ENCODE measurements around the gene JMJD1C.
A peak's percentile ranks its signal among the peaks of the same experiment; 100 is the strongest.
"Not testable (repeated sequence)": the region's sequence is repeated elsewhere in the genome, so short reads cannot be mapped to it uniquely, and the experiment has no call there.

JMJD1C gene

GRCh38 chr10:63164166-63164623 is 301.6 kb downstream of the JMJD1C start:
- no peak for DNase-seq (ENCODE audit: low read depth)

GRCh38 chr10:63161592-63161991 is 304.2 kb downstream of the JMJD1C start:
- no peak for DNase-seq (ENCODE audit: low read depth)

- no peak for DNase-seq (ENCODE audit: low read depth)
These were observed 307.7 kb downstream of the JMJD1C start for GRCh38 chr10:63157845-63158624.

- DNase-seq (ENCODE audit: low read depth) = no peak
These were observed 309.5 kb downstream of the JMJD1C start for GRCh38 chr10:63156236-63156635.

GRCh38 chr10:63155388-63156020 is 310.3 kb downstream of the JMJD1C start:
- no peak for DNase-seq (ENCODE audit: low read depth)

- no peak for DNase-seq (ENCODE audit: low read depth)
These were observed 311.0 kb downstream of the JMJD1C start for GRCh38 chr10:63154546-63155387.

- not testable (repeated sequence) for DNase-seq (ENCODE audit: low read depth)
These were observed 311.8 kb downstream of the JMJD1C start for GRCh38 chr10:63153868-63154545.

- DNase-seq (ENCODE audit: low read depth) = no peak
These were observed 315.0 kb downstream of the JMJD1C start for GRCh38 chr10:63150745-63151144.

GRCh38 chr10:63146503-63146902 is 319.3 kb downstream of the JMJD1C start:
- no peak for DNase-seq (ENCODE audit: low read depth)

- no peak for DNase-seq (ENCODE audit: low read depth)
These were observed 320.0 kb downstream of the JMJD1C start for GRCh38 chr10:63145782-63146181.

- no peak for DNase-seq (ENCODE audit: low read depth)
These were observed 321.8 kb downstream of the JMJD1C start for GRCh38 chr10:63143987-63144386.

- DNase-seq (ENCODE audit: low read depth) = no peak
These were observed 323.6 kb downstream of the JMJD1C start for GRCh38 chr10:63142136-63142535.

- DNase-seq (ENCODE audit: low read depth) = no peak
These were observed 325.7 kb downstream of the JMJD1C start for GRCh38 chr10:63140077-63140476.

GRCh38 chr10:63137306-63137705 is 328.5 kb downstream of the JMJD1C start:
- DNase-seq (ENCODE audit: low read depth) = no peak

GRCh38 chr10:63133821-63134557 is 331.8 kb downstream of the JMJD1C start:
- no peak for DNase-seq (ENCODE audit: low read depth)

GRCh38 chr10:63133056-63133820 is 332.5 kb downstream of the JMJD1C start, which contains the start of gene NRBF2:
NRBF2 (plus strand) TSS chr10:63133328; CDS start chr10:63133471, 143 bp downstream.
- DNase-seq (ENCODE audit: low read depth) = peak; percentile 94

GRCh38 chr10:63132651-63133055 is 333.1 kb downstream of the JMJD1C start:
- no peak for DNase-seq (ENCODE audit: low read depth)

- no peak for DNase-seq (ENCODE audit: low read depth)
These were observed 335.9 kb downstream of the JMJD1C start for GRCh38 chr10:63129888-63130287.

GRCh38 chr10:63128443-63128842 is 337.3 kb downstream of the JMJD1C start:
- no peak for DNase-seq (ENCODE audit: low read depth)

- no peak for DNase-seq (ENCODE audit: low read depth)
These were observed 340.3 kb downstream of the JMJD1C start for GRCh38 chr10:63125459-63125858.
